Endothelial cell of coronary artery (primary cell): ENCODE measurements around the gene STIP1. TPM values are rescaled to one million over a fixed set of nuclear protein-coding genes. Genes with fewer than 3 reads are reported as not detected.

Experiments
- total RNA-seq: library from RNA; depleted of rRNA; stranded (reverse); fragments of >200 nt; gene quantifications from 2 replicates; pipeline ENCODE4 v1.2.3, GENCODE V29; 2014

The STIP1 gene
- total RNA-seq: 200 and 221 TPM in 2 replicates

GRCh38 chr11:64185693-64186491, at the start of gene STIP1:
Gene STIP1, plus strand, starts transcription at chr11:64186171. Its CDS starts 91 bp downstream, at chr11:64186262.

GRCh38 chr11:64165842-64166635, 19.9 kb upstream of the STIP1 start, which contains the start of gene MACROD1:
Gene MACROD1, minus strand, starts transcription at chr11:64166113. Its CDS starts 119 bp downstream, at chr11:64165994.

GRCh38 chr11:64206457-64207255, 20.7 kb downstream of the STIP1 start, which contains the start of gene FERMT3:
Gene FERMT3, plus strand, starts transcription at chr11:64206721. Its CDS starts 644 bp downstream, at chr11:64207365.

GRCh38 chr11:64225608-64226506, 39.9 kb downstream of the STIP1 start, which contains the start of the genes NUDT22 and TRPT1:
Gene NUDT22, plus strand, starts transcription at chr11:64226274. Its CDS starts 379 bp downstream, at chr11:64226653.
Gene TRPT1, minus strand, starts transcription at chr11:64226186. Its CDS starts 326 bp downstream, at chr11:64225860.

GRCh38 chr11:64230171-64230984, 44.4 kb downstream of the STIP1 start, which contains the start of gene DNAJC4:
Gene DNAJC4, plus strand, starts transcription at chr11:64230548. Its CDS starts 307 bp downstream, at chr11:64230855.

GRCh38 chr11:64233913-64234586, 48.1 kb downstream of the STIP1 start, which contains the start of gene VEGFB:
Gene VEGFB, plus strand, starts transcription at chr11:64234584. Its CDS starts 250 bp downstream, at chr11:64234834.

GRCh38 chr11:64240435-64241240, 54.7 kb downstream of the STIP1 start, which contains the start of gene FKBP2:
Gene FKBP2, plus strand, starts transcription at chr11:64241095. Its CDS starts 1,293 bp downstream, at chr11:64242388.

GRCh38 chr11:64246871-64247728, 61.1 kb downstream of the STIP1 start, which contains the start of gene PPP1R14B:
Gene PPP1R14B, minus strand, starts transcription at chr11:64246943. Its CDS starts 270 bp downstream, at chr11:64246673.

GRCh38 chr11:64251016-64251752, 65.2 kb downstream of the STIP1 start, which contains the start of gene PLCB3:
Gene PLCB3, plus strand, starts transcription at chr11:64251530. Its CDS starts 120 bp downstream, at chr11:64251650.

Other genes with a start within 250 kb of the STIP1 start
- gene NAA40, start 247.2 kb upstream of the STIP1 start, total RNA-seq: 10.2 and 13.1 TPM in 2 replicates
- 240 and 309 TPM in 2 replicates for gene COX8A, start 211.6 kb upstream of the STIP1 start, total RNA-seq
- 57.6 and 62.0 TPM in 2 replicates for gene OTUB1, start 199.7 kb upstream of the STIP1 start, total RNA-seq
- gene FLRT1, start 150.2 kb upstream of the STIP1 start, total RNA-seq: not detected in 2 replicates
- 32.9 and 36.7 TPM in 2 replicates for gene MACROD1, start 20.1 kb upstream of the STIP1 start, total RNA-seq
- 27.2 and 55.4 TPM in 2 replicates for gene FERMT3, start 20.6 kb downstream of the STIP1 start, total RNA-seq
- 20.5 and 28.8 TPM in 2 replicates for gene TRPT1, start 40.0 kb downstream of the STIP1 start, total RNA-seq
- gene NUDT22, start 40.1 kb downstream of the STIP1 start, total RNA-seq: 37.2 and 49.1 TPM in 2 replicates
- 10.6 and 15.0 TPM in 2 replicates for gene DNAJC4, start 44.4 kb downstream of the STIP1 start, total RNA-seq
- gene VEGFB, start 48.4 kb downstream of the STIP1 start, total RNA-seq: 10.8 and 18.4 TPM in 2 replicates
- 60.1 and 63.5 TPM in 2 replicates for gene FKBP2, start 54.9 kb downstream of the STIP1 start, total RNA-seq
- gene PPP1R14B, start 60.8 kb downstream of the STIP1 start, total RNA-seq: 285 and 313 TPM in 2 replicates
- gene PLCB3, start 65.4 kb downstream of the STIP1 start, total RNA-seq: 65.0 and 68.5 TPM in 2 replicates
- gene BAD, start 98.5 kb downstream of the STIP1 start, total RNA-seq: 58.8 and 63.4 TPM in 2 replicates
- gene GPR137, start 99.7 kb downstream of the STIP1 start, total RNA-seq: 6.7 and 10.8 TPM in 2 replicates
- not detected in 2 replicates for gene KCNK4, start 105.1 kb downstream of the STIP1 start, total RNA-seq
- 0.27 TPM in 1 of 2 replicates, not detected in the other for gene CATSPERZ, start 114.2 kb downstream of the STIP1 start, total RNA-seq
- gene ESRRA, start 119.4 kb downstream of the STIP1 start, total RNA-seq: 37.9 and 45.5 TPM in 2 replicates
- 214 and 281 TPM in 2 replicates for gene TRMT112, start 131.4 kb downstream of the STIP1 start, total RNA-seq
- gene PRDX5, start 131.9 kb downstream of the STIP1 start, total RNA-seq: 241 and 260 TPM in 2 replicates
- gene CCDC88B, start 154.0 kb downstream of the STIP1 start, total RNA-seq: 1.3 and 2.4 TPM in 2 replicates
- gene RPS6KA4, start 173.0 kb downstream of the STIP1 start, total RNA-seq: 40.9 and 46.9 TPM in 2 replicates